Measurements from ENCODE around the gene RAC2.

RAC2 gene

DNA sequence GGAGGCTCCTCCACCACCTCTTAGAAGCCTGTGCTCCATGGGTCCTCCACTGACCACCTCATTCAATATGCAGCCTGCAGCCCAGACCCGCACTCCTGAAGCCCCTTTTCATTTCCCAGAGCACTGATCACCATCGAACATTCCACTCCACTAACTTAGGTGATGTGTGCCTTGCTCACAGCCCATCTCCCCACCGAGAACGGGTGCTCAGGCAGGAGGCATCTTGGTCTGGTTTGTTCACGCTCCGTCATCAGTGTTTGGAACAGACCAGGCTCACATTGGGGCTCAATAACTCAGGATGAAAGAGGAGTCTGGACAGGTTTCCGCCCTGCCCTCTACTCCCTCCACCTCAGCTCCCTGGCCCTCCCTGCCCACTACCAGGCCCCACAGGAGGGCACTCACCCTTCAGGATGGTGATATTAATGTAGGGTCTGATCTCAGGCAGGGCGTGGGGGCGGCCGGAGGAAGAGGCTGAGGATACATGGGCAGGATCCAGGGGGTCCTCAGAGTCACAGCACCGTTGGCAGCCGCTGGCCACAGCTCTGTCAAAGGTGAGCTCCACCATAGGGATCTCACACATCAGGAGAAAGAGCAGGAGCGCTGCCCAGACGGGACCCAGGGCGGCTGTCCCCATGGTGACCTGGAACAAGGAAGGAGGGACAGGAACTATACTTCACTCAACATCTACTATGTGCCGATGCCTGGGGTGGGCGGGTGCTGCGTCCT, 59.1 kb downstream of the RAC2 start:
- no peak for DNase-seq

DNA sequence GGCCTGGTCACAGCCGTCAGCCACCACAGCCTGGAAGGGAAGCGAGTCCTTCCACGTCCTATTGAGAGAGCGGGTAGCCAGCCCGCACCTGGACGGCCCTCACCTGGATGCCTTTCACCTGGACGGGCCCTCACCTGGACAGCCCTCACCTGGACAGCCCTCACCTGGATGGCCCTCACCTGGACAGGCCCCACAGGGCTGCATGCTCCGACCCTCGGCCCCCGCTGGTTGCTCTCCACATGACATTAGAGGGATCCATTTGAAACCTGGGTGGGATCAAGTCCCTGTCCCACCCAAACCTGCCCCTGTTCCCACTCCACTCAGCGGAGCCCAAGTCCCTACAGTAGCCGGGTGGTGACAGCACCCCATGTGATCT, 59.7 kb downstream of the RAC2 start:
- no peak for DNase-seq

DNA sequence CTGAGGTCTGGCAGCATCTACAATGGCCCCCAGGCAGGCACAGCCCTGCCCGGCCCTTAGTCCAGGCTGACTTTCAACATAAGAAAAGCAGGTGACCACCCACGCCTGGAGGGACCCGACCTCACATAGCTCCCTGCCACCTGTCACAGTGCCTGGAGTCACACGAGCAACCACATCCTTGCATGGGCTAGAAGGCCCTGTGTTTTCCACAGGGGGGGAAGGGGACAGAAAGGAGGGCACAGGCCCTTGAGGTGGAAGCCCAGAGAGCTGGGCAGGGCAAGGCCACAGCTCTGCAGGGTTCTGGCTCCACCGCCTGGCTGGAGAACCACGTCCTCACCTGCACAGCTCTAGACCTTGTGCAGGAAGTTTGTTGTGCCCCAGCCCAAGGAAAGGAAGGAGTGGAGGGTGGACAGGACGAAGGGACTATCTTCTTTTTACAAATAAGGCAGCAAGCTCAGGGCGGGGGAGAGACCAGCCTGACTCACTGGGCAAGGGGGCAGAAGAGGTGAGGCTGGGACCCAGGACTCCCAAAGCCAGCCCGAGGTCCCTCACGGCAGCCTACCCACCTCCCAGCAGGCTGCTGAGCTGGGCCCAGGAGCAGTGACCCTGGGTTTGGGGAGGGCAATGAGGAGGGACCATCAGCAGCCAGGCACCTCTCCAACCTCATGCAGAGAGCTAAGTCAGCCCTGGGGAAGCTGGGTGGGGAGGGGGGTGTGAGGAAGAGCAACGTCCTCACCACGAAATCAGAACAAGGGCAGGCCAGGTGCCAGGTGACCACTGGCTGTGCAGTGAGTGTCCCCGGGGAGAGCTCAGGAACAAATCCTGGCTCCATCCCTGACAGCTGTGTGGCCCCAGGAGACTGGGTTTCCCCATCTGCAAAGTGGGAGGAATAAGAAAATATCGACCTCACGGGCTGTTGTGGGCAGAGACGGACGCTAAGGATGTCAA, 60.4 kb downstream of the RAC2 start:
- no peak for DNase-seq

DNA sequence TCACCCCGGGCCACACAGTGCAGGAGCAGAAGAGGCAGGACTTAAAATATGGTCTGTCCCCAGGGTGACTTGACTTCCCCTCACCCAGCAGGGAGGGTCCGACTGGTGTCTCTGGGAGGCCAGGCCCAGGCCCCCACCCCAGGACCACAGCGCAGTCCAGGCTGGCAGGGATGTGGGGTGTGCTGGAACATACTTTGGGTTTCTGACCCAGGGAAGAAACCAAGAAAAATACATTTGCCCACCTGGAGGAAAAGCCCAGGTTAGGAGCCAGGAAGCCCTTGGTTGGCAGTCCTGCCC, 61.2 kb downstream of the RAC2 start:
- no peak for DNase-seq

DNA sequence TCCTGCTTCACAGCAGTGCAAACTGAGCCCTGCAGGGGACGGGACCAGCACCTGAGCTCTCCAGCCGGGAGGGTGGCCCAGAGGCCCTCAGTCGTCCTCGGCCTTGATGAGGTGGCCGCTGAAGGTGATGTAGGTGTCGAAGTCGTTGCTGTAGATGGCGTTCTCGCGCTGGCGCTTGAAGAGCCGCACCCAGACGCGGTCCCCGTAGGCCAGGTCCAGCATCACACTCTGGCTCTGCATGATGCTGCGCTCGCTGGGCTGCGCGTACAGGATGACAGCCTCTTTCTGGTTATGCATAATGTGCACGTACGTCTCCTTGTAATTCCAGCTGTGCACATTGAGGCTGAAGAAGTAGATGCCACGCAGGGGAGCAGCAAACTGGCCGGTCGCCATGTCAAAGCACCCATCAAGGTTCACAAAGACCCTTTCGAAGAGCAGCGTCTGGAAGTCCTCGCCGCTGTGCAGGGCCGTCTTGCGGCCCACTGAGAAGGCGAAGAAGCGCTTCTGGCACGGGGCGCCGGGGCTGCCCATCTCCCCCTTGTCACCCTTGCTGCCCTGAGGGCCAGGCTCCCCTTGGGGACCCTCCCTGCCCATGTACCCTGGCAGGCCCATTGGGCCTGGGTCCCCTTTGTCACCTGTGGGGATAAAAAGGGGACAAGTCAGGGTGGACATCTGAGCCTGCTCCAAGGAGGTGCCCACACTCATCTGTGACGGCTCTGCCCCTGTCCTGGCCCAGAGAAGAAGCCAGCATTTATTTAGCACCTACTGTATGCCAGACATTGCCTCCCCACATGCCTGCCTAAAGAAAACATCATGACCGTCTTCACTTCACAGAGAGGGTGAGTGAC, 61.7 kb downstream of the RAC2 start:
- no peak for DNase-seq

DNA sequence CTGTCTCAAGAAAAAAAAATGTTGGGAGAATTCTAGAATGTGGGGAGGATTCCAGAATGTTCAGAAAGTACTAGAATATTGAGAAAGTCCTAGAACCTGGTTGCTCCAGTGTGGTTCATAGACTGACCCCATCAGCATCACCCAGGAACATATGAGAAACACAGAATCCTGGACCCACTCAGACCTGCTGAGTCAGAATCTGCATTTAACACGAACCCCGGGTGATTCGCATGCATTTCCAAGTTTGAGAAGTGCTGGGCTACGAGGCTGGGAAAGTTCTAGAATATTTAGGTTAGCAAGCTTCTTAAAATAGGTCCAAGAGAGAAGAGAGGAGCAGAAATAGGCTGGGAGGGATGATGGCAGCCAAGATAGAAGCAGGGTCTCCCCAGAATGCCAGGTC, 62.4 kb downstream of the RAC2 start:
- DNase-seq, result no peak

DNA sequence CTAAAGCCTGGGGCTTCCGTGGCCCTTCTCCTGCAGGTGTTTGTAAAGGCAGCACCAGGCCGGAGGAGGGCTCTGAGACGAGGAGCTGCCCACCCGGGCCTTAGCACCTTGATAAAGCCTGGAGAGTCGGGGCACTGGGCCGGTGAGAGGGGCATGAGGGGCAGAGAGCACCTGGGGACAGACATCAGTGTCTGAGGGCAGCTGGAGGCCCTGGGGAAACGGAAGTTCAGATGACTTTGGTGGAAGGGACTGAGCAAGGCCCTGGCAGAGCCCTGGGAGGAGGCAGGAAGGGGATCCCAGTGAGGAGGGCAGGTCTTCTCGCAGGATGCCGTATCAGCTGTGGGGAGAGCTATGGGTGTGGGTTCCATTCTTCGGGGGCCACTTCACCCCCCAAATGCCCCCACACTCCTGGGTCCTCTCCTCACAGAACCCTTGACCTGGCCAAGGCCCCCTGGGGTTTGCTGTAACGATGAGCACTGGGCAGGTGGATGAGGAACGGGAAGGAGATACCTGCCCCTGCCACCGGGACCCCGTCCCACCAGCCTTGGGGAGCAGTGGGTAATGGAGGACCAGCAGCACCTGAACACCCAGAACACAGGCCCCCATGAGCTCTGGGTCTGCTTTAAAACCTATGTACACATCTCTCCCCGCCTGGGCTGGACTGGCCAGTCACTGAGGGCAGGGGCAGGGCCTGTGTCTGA, 63.4 kb downstream of the RAC2 start:
- no peak for DNase-seq

DNA sequence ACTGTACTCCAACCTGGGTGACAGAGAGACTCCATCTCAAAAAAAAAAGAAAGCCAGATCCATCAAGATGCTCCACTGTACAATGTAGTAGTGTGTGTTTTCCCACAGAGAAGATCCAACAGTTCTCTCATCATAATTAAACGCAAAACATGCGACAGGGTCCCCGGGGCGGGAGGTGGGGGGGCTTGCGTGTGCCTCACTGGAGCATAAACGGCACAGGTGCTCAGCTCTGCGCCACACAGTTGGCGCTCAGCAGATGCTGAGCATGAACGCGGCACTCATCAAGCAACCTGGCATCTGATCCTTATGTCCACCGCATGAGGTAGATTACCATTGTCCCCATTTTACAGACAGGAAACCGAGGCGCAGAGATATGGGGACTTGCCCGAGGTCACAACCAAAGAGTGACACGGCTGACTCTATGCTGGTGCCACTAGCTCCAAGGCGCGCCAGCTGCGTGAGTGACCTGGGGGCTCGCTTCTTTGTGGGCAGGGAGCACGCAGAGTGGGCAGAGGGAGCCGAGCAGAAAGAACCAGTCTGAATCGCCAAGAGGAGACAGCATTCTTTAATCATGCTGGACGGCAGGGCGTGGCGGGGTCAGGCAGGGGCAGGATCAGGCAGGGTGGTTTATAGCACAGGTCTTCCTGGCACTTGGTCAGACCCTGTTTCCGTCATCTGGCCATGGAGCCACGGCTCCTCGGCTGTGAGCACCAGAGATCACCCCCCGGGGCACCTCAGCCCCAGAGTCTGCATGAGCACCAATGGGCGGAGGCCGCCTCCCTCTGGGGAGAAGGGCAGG, 64.2 kb downstream of the RAC2 start:
- DNase-seq, result no peak

DNA sequence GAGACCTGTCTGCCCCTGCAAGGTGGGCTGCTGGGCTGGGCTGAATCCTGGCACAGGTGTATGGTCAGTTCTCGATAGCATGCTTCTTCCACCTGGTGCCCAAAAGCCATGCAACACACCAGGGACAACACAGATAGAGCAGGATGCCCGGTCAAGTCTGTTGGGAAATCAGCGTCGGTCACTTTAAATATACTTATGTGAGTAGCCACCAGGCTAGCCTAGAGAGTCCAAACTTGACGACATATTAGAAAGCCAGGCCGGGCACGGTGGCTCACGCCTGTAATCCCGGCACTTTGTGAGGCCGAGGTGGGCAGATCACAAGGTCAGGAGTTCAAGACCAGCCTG, 65.0 kb downstream of the RAC2 start:
- DNase-seq, result no peak

DNA sequence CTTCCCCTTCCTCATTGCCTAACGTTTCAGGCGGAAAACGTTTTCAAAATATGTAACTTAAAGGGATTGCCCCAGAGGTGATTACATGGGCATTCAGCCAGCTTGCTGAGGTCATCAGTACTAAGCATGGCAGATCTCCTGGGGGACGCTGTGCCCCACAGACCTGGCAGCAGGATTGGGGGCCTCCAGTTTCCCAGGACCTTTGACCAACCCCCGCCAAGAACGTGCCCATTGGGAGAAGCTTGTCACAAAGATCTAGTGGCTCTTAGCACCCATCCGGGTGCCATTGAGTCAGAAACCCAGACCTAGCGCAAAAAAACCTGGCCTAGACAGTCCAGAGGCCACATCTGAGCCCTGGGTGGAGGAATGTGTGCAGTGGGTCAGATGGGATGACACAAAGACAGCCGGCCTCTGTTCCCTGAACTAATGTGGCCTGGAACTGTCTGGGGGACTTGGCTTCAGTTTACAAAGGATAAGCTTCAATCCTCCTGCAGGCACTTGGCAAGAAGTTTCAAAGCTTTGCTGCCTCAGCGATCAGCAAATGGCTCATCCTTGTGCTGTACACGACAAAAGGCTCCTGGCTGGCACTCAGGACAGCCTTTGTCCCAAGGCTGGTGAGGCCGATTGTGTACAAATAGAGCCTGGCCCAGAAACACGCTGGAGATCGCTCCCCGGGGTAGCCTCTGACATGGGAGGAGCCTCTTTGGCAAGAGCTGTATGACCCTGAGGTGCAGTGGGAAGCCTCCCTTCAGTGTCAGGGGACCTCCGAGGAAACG, 65.5 kb downstream of the RAC2 start:
- DNase-seq, result no peak

DNA sequence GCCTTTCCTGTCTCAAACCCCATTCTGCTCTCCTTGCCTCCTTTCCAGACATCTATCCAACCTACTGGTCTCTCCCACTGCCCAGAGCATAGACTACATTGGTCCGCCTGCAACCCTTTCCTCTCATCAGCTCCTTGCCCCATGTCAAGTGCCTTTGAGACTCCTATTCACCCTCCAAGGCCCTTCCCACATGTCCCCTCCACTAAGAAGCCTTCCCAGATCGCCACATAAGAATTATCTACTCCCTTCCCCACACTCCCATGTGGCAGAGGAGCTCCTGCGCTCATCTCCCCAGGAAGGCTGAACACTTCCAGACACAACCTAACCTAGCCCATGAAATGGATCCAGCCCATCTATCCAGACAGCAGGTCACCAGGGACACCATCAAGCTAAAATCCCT, 66.3 kb downstream of the RAC2 start:
- no peak for DNase-seq

DNA sequence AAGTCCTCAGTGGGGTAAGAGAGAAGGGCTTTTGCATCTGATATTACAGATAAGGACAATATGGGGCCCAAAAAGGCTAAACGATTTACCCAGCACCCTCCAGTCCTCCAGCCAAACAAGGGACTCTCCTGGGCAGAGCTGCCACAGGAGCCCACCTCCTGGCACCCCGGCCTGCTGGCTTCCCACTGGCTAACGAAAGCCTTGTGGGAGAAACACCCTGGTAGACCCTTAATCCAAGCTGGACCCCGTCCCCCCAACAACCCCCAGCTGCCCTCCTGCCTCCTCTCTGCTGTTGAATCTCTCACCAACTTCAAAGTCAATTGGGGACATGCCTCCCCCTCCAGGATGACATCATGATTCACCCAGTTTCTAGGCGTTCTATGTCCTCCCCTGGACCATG, 66.8 kb downstream of the RAC2 start:
- DNase-seq, result no peak

DNA sequence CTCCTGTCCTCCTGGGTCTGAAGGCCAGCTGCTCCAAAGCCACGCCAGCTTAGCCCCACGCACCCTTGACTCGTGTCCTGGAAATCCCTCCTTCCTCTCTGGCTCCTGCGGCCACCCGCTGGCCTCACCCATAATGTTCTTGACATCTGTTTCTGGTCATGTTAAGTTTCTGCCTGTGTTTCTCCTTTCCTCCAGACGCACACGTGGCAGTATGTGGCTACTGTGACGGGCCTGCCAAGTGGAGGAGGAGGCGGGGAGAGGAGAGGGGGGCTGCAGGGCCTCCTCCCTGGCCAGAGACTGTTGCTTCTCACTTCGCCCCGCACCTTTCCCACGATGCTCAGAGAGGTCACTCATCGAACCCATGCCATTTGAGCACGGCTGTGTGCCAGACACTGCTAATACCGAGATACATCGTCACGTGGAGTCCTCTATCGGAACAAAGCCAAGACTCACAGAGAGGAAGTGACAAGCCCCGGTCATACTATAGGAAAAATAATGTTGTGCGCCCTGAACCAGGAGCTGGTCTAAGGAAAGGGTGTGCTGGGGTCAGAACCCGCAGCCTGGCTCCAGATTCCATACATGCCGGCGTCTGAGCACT, 67.5 kb downstream of the RAC2 start:
- no peak for DNase-seq

DNA sequence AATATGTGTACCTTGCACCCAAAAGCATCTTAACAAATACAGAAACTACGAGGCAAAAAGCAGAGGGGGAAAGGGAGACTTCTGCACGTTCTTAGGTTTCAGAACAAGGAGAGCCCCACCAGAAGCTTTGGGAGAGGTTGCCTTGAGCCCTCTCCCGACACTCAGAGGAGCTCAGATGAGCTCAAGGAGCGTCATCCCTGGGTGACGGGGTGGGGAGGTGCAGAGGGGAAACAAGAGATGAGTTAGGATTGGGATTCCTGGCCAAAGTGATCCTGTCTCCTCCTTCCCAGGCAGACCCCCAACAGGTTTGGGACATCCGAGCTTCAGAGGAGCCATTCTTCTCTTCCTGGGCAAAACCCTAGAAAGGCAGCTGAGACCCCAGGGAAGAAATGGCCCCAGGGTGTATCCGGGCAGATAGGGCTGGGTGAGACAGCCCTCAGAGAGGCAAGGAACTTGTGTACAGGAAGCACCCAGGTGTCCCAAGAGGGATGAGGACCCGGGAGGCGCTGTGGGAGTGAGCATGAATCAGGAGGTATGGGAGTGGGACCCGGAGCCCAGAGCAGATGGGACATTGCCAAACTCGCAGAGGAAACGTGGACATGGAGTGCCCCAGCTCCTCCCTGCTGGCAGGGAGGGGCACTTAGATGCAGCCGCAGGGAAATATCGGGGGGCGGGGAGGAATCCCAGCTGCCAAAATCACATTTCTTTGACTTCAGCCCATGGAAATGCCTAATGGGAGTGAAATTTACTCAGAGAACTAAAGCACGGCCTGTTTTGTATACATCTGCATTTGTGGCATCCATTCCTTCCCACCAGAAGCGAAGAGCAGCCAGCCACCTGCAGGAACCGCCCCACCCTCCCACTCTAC, 68.4 kb downstream of the RAC2 start:
- DNase-seq, result no peak
